Liver (tissue), 9 donors: ENCODE results near the gene HOXA7. TPM values are rescaled to one million over a fixed set of nuclear protein-coding genes. Genes with fewer than 3 reads are reported as not detected.

Experiments used
- DNase-seq: peaks from one replicate; pipeline ENCODE4 v3.0.0-alpha.2; 2017; ENCODE audit warnings: low spot score
- H3K27ac ChIP-seq, 2 donors: one replicate each; pipeline ENCODE4 v1.7.0; 2013; ENCODE audit warnings: inconsistent platforms in 2 of 2, low read length in 2 of 2, control low read depth in 1 of 2, low read depth in 1 of 2, mild to moderate bottlenecking in 1 of 2
- H3K27me3 ChIP-seq, 4 donors: one replicate each; pipeline versions ENCODE4 v1.6.1 to v1.7.0; 2013; ENCODE audit warnings: low read length in 3 of 4, inconsistent platforms in 1 of 4, mild to moderate bottlenecking in 1 of 4, moderate library complexity in 1 of 4; ENCODE audit not compliant: control insufficient read depth in 4 of 4, insufficient read depth in 4 of 4
- H3K36me3 ChIP-seq, 4 donors: one replicate each; pipeline versions ENCODE4 v1.6.1 to v1.7.0; 2013; ENCODE audit warnings: low read length in 3 of 4, mild to moderate bottlenecking in 3 of 4, low read depth in 1 of 4, moderate library complexity in 1 of 4; ENCODE audit not compliant: control insufficient read depth in 4 of 4, insufficient read depth in 3 of 4
- H3K4me1 ChIP-seq, 4 donors: one replicate each; pipeline versions ENCODE4 v1.6.1 to v1.7.0; 2013; ENCODE audit warnings: low read length in 3 of 4, mild to moderate bottlenecking in 3 of 4, moderate library complexity in 1 of 4; ENCODE audit not compliant: control insufficient read depth in 4 of 4, insufficient read depth in 4 of 4
- H3K4me3 ChIP-seq, 3 donors: one replicate each; pipeline versions ENCODE4 v1.6.1 to v1.7.0; 2013; ENCODE audit warnings: low read length in 3 of 3, control low read depth in 1 of 3, low read depth in 1 of 3, mild to moderate bottlenecking in 1 of 3
- H3K9ac ChIP-seq, 2 donors: one replicate each; pipeline ENCODE4 v1.7.0; 2013; ENCODE audit warnings: low read length in 2 of 2, mild to moderate bottlenecking in 2 of 2, moderate library complexity in 2 of 2, control low read depth in 1 of 2, low read depth in 1 of 2
- H3K9me3 ChIP-seq, 4 donors: one replicate each; pipeline versions ENCODE4 v1.6.1 to v1.7.0; 2013; ENCODE audit warnings: low read length in 3 of 4; ENCODE audit not compliant: control insufficient read depth in 4 of 4
- EGR1 ChIP-seq, 2 donors: IDR thresholded peaks; 2 replicates each; pipeline ENCODE4 v1.6.1; 2016 to 2018; ENCODE audit warnings: antibody characterized with exemption in 2 of 2, low read depth in 2 of 2
- FOXA1 ChIP-seq: IDR thresholded peaks from 2 replicates; pipeline ENCODE4 v1.6.1; 2016; ENCODE audit warnings: antibody characterized with exemption
- FOXA2 ChIP-seq: IDR thresholded peaks from 2 replicates; pipeline ENCODE4 v1.6.1; 2016; ENCODE audit warnings: antibody characterized with exemption
- GABPA ChIP-seq, 2 donors: IDR thresholded peaks in 1 of 2; conservative IDR thresholded peaks in 1 of 2; 2 replicates each; pipeline ENCODE4 v1.6.1; 2016; ENCODE audit warnings: antibody characterized with exemption in 2 of 2, mild to moderate bottlenecking in 1 of 2, moderate library complexity in 1 of 2
- HNF4A ChIP-seq, 2 donors: conservative IDR thresholded peaks; 2 replicates each; pipeline ENCODE4 v1.6.1; 2016; ENCODE audit warnings: antibody characterized with exemption in 2 of 2, mild to moderate bottlenecking in 2 of 2
- HNF4G ChIP-seq: IDR thresholded peaks from 2 replicates; pipeline ENCODE4 v1.6.1; 2016; ENCODE audit warnings: antibody characterized with exemption
- JUND ChIP-seq, 2 donors: IDR thresholded peaks; 2 replicates each; pipeline ENCODE4 v1.6.1; 2016; ENCODE audit warnings: antibody characterized with exemption in 2 of 2
- NR2F2 ChIP-seq: IDR thresholded peaks from 2 replicates; pipeline ENCODE4 v1.6.1; 2016; ENCODE audit warnings: antibody characterized with exemption
- RAD21 ChIP-seq, 2 donors: IDR thresholded peaks; 2 replicates each; pipeline ENCODE4 v1.6.1; 2016; ENCODE audit warnings: antibody characterized with exemption in 2 of 2, mild to moderate bottlenecking in 2 of 2
- RXRA ChIP-seq, 2 donors: IDR thresholded peaks; 2 replicates each; pipeline ENCODE4 v1.6.1; 2017 to 2018; ENCODE audit warnings: antibody characterized with exemption in 2 of 2, mild to moderate bottlenecking in 1 of 2
- SP1 ChIP-seq: IDR thresholded peaks from 2 replicates; pipeline ENCODE4 v1.6.1; 2018; ENCODE audit warnings: antibody characterized with exemption, mild to moderate bottlenecking
- TAF1 ChIP-seq: conservative IDR thresholded peaks from 2 replicates; pipeline ENCODE4 v1.6.1; 2016; ENCODE audit warnings: antibody characterized with exemption, mild to moderate bottlenecking
- YY1 ChIP-seq: IDR thresholded peaks from 2 replicates; pipeline ENCODE4 v1.6.1; 2016; ENCODE audit warnings: antibody characterized with exemption, mild to moderate bottlenecking
- WGBS: extraction: QIAGEN DNeasy Blood & Tissue Kit; methylation state at CpG from one replicate; pipeline ENCODE4 v1.1.7; 2013; 5-methylcytosine and 5-hydroxymethylcytosine counted together
- polyA plus RNA-seq, 2 donors: library from polyadenylated mRNA; stranded (reverse) in 1 of 2; unstranded in 1 of 2; fragments of 200-250 nt in 1 of 2; fragments of >200 nt in 1 of 2; fragmentation: Nextera tagmentation in 1 of 2; extraction: Ambion mirVana in 1 of 2; gene quantifications; one replicate each; pipeline versions ENCODE4 v1.2.1 to v1.2.3, GENCODE V29; 2013 to 2015
- total RNA-seq, 2 donors: library from RNA; depleted of rRNA; stranded (reverse); fragments of >200 nt; gene quantifications; one replicate each; pipeline ENCODE4 v1.2.3, GENCODE V29; 2014
- TF ChIP-seq, protein P1 (sequence below): IDR thresholded peaks from 2 replicates; pipeline ENCODE4 v1.6.1; 2016; ENCODE audit warnings: antibody characterized with exemption, mild to moderate bottlenecking
- TF ChIP-seq, protein P2 (sequence below): IDR thresholded peaks from 2 replicates; pipeline ENCODE4 v1.6.1; 2016; ENCODE audit warnings: antibody characterized with exemption
- TF ChIP-seq, protein P3 (sequence below): fragments of 150-350 bp; IDR thresholded peaks from 2 replicates; pipeline ENCODE4 v1.5.1; 2017; ENCODE audit warnings: improper control_type of control experiment, low read depth, low read length; ENCODE audit not compliant: missing input control
- TF ChIP-seq, protein P4 (sequence below): IDR thresholded peaks from 2 replicates; pipeline ENCODE4 v1.6.1; 2016; ENCODE audit warnings: antibody characterized with exemption
- donor health status: healthy.
- donor health status: healthy.
- donor health status: healthy.
- donor health status: healthy.
- donor health status: healthy.

The HOXA7 gene
- total and polyA plus RNA-seq, 4 donors, result under 0.01 to 0.05 TPM; not detected in 2

DNA sequence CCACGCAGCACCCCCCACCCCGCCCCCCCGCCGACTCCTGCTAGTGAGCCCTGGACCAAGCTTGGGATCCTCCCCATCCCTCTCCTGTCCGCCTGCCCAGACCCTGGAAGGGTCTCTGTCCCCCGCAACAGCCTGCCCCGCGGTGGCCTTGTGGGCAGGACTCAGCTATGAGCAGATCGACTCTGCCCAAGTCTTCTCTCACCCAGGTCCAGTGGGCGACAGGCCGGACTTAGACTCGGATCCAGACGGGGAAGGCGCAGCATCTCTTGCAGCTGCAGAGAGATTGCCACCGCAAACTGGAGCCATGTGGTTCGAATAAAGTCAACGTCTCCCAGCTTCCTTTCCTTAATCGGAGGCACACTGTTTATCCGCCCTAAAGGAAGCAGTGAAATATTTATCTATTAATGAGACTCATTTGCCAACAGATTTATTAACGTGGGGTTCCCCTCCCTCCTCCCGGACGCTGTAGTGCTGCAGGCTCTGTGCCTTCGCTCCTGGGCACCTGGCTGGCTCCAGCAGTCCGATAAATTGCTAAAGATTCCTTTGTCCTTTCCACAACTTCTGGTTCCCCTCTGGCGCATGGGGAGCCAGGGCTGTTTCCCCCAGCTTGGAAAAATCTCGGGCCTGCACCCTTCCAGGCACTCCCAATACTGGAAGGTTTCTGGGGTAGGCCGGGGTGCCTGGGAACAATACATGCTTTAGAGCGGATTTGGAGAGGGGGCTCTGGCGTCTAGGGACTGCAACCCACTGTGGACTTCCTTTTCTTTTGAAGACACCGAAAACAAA is 634 bp upstream of the HOXA7 start:
- H3K4me3 ChIP-seq, result no peak overlapping the region
- no peaks in the 10 kb centered on the region for H3K36me3 ChIP-seq
- 9% methylated on average over 30 of the region's 30 CpGs for WGBS
- H3K27ac ChIP-seq, result no peak overlapping the region
- no peak for DNase-seq
- TF ChIP-seq TAF1, result no peak
- no peak for TF ChIP-seq HNF4A (conservative IDR thresholded peaks at IDR 0.05)
- TF ChIP-seq FOXA2, result no peak
- no peak for TF ChIP-seq EGR1 (IDR thresholded peaks at IDR 0.05; ENCODE audit: low read depth in 2 of 2)
- TF ChIP-seq, protein P1, sequence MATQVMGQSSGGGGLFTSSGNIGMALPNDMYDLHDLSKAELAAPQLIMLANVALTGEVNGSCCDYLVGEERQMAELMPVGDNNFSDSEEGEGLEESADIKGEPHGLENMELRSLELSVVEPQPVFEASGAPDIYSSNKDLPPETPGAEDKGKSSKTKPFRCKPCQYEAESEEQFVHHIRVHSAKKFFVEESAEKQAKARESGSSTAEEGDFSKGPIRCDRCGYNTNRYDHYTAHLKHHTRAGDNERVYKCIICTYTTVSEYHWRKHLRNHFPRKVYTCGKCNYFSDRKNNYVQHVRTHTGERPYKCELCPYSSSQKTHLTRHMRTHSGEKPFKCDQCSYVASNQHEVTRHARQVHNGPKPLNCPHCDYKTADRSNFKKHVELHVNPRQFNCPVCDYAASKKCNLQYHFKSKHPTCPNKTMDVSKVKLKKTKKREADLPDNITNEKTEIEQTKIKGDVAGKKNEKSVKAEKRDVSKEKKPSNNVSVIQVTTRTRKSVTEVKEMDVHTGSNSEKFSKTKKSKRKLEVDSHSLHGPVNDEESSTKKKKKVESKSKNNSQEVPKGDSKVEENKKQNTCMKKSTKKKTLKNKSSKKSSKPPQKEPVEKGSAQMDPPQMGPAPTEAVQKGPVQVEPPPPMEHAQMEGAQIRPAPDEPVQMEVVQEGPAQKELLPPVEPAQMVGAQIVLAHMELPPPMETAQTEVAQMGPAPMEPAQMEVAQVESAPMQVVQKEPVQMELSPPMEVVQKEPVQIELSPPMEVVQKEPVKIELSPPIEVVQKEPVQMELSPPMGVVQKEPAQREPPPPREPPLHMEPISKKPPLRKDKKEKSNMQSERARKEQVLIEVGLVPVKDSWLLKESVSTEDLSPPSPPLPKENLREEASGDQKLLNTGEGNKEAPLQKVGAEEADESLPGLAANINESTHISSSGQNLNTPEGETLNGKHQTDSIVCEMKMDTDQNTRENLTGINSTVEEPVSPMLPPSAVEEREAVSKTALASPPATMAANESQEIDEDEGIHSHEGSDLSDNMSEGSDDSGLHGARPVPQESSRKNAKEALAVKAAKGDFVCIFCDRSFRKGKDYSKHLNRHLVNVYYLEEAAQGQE, result no peak
- TF ChIP-seq RAD21 (IDR thresholded peaks at IDR 0.05), result no peak
- no peak for TF ChIP-seq HNF4G
- TF ChIP-seq, protein P2, sequence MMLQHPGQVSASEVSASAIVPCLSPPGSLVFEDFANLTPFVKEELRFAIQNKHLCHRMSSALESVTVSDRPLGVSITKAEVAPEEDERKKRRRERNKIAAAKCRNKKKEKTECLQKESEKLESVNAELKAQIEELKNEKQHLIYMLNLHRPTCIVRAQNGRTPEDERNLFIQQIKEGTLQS, result no peak
- no peak for TF ChIP-seq NR2F2
- TF ChIP-seq JUND (IDR thresholded peaks at IDR 0.05), result no peak
- no peak for TF ChIP-seq GABPA (IDR thresholded peaks at IDR 0.05 in 1 of 2, conservative IDR thresholded peaks at IDR 0.05 in 1 of 2)
- TF ChIP-seq FOXA1, result no peak
- TF ChIP-seq, protein P3, sequence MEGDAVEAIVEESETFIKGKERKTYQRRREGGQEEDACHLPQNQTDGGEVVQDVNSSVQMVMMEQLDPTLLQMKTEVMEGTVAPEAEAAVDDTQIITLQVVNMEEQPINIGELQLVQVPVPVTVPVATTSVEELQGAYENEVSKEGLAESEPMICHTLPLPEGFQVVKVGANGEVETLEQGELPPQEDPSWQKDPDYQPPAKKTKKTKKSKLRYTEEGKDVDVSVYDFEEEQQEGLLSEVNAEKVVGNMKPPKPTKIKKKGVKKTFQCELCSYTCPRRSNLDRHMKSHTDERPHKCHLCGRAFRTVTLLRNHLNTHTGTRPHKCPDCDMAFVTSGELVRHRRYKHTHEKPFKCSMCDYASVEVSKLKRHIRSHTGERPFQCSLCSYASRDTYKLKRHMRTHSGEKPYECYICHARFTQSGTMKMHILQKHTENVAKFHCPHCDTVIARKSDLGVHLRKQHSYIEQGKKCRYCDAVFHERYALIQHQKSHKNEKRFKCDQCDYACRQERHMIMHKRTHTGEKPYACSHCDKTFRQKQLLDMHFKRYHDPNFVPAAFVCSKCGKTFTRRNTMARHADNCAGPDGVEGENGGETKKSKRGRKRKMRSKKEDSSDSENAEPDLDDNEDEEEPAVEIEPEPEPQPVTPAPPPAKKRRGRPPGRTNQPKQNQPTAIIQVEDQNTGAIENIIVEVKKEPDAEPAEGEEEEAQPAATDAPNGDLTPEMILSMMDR, result no peak
- TF ChIP-seq SP1, result no peak
- no peak for TF ChIP-seq YY1
- TF ChIP-seq, protein P4, sequence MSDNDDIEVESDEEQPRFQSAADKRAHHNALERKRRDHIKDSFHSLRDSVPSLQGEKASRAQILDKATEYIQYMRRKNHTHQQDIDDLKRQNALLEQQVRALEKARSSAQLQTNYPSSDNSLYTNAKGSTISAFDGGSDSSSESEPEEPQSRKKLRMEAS, result no peak
- no peak for TF ChIP-seq RXRA (IDR thresholded peaks at IDR 0.05)
- peaks cover 0 to 5% (median 0%) of the 10 kb centered on the region in 4 donors for H3K9me3 ChIP-seq
- peaks cover 16 to 34% (median 19%) of the 10 kb centered on the region in 4 donors for H3K4me1 ChIP-seq
- H3K27me3 ChIP-seq, result peaks cover 18 to 56% (median 36%) of the 10 kb centered on the region in 4 donors
- H3K9ac ChIP-seq, result no peak overlapping the region
